Erythroblast (primary cell): ENCODE results near the gene ZBTB3.

Experiments
- GATA1 ChIP-seq: IDR thresholded peaks from 2 replicates; pipeline ENCODE4 v1.6.1; 2011; ENCODE audit warnings: low read depth, mild to moderate bottlenecking, control low read depth, low read length, moderate library complexity
- POLR2A ChIP-seq: IDR thresholded peaks from 2 replicates; pipeline ENCODE4 v1.6.1; 2011; ENCODE audit warnings: mild to moderate bottlenecking, low read length

- TF ChIP-seq POLR2A (no peak), GATA1 (no peak)
Measured at GRCh38 chr11:62713343-62713742, 40.6 kb downstream of the ZBTB3 start.
